Tibial nerve (tissue), 4 donors: ENCODE measurements around the gene WTAP. TPM values are rescaled to one million over a fixed set of nuclear protein-coding genes. Genes with fewer than 3 reads are reported as not detected.

ENCODE experiments used
- DNase-seq, 2 donors: peaks; one replicate each; pipeline ENCODE4 v3.0.0-alpha.2; 2019; ENCODE audit warnings: low spot score in 2 of 2
- H3K27ac ChIP-seq, 4 donors: fragments of 200-600 bp; sonication (generic) in 3 of 4; one replicate each; pipeline ENCODE4 v1.5.1; 2017 to 2019; ENCODE audit warnings: mild to moderate bottlenecking in 1 of 4
- H3K27me3 ChIP-seq, 2 donors: fragments of 200-600 bp; sonication (generic) in 1 of 2; one replicate each; pipeline versions ENCODE4 v1.5.1 to v1.6.0; 2017 to 2019
- H3K36me3 ChIP-seq, 3 donors: fragments of 200-600 bp; sonication (generic); one replicate each; pipeline ENCODE4 v1.5.1; 2018 to 2019
- H3K4me1 ChIP-seq, 4 donors: fragments of 200-600 bp; sonication (generic) in 3 of 4; one replicate each; pipeline ENCODE4 v1.5.1; 2017 to 2019
- H3K4me3 ChIP-seq, 4 donors: fragments of 200-600 bp; sonication (generic) in 3 of 4; one replicate each; pipeline ENCODE4 v1.5.1; 2017 to 2019; ENCODE audit warnings: mild to moderate bottlenecking in 1 of 4, moderate library complexity in 1 of 4
- H3K9me3 ChIP-seq, 4 donors: fragments of 200-600 bp; sonication (generic) in 3 of 4; one replicate each; pipeline ENCODE4 v1.5.1; 2017 to 2019
- EP300 ChIP-seq, 2 donors: sonication (generic); formaldehyde crosslinking; IDR thresholded peaks; one replicate each; pipeline ENCODE4 v1.6.1; 2017; ENCODE audit warnings: antibody characterized with exemption in 2 of 2, mild to moderate bottlenecking in 1 of 2
- POLR2A ChIP-seq, 2 donors: fragments of 450-650 bp; IDR thresholded peaks; one replicate each; pipeline ENCODE4 v1.6.1; 2017; ENCODE audit warnings: antibody characterized with exemption in 2 of 2, mild to moderate bottlenecking in 2 of 2, moderate library complexity in 2 of 2
- WGBS, 2 donors: methylation state at CpG; one replicate each; pipeline ENCODE4 v1.1.5; 2018; 5-methylcytosine and 5-hydroxymethylcytosine counted together
- total RNA-seq, 4 donors: library from RNA; depleted of rRNA; stranded (reverse); fragments of >200 nt; gene quantifications; one replicate each; pipeline ENCODE4 v1.1.0, GENCODE V29; 2016
- TF ChIP-seq, protein P1 (sequence below), 5 experiments: fragments of 200-600 bp in 3 of 5; fragments of 450-650 bp in 2 of 5; sonication (generic) in 3 of 5; IDR thresholded peaks; one replicate each; pipeline ENCODE4 v1.5.1; 2016 to 2019; ENCODE audit warnings: antibody characterized with exemption in 5 of 5, mild to moderate bottlenecking in 3 of 5, moderate library complexity in 2 of 5

The WTAP gene
- total RNA-seq, 4 donors from 2014 or later, result 69.3 to 81.4 (median 78.0) TPM

DNA sequence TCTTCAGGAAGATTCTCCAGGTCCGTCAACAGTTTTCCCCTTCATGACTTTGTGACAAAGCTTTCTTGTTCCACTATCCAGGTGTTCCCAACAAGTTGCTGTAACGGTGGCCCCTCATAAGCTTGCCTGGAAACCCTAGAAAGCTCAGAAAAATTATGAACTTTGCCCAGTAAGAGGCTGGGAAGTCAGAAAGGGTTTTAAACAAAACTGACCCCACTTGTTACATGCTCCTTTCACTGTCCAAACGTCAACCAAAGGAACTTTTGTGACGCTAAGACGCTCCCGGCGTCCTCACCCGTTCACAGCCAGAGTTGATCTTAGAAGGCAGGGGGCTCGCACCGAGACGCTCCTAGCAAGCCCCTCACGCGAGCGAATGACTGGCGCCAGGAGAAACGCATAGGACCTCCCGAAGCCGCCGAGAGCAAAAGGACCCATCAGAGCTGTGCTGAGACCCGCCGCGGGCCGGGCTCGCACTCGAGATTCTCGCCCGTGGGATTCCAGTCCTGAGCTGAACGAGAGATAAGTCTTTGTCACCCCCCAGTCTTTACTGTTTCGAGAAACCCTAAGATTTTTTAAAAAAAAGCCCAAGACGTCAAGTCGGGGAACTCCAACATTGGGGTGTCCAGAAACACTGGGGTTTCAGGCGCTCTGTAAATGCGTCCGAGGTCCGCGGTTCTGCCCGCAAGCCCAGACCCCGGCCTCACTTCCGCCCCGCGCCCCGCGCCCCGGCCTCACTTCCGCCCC is 34.0 kb downstream of the WTAP start:
- TF ChIP-seq POLR2A (IDR thresholded peaks at IDR 0.05) (no peak), EP300 (IDR thresholded peaks at IDR 0.05) (no peak)
- TF ChIP-seq, protein P1, sequence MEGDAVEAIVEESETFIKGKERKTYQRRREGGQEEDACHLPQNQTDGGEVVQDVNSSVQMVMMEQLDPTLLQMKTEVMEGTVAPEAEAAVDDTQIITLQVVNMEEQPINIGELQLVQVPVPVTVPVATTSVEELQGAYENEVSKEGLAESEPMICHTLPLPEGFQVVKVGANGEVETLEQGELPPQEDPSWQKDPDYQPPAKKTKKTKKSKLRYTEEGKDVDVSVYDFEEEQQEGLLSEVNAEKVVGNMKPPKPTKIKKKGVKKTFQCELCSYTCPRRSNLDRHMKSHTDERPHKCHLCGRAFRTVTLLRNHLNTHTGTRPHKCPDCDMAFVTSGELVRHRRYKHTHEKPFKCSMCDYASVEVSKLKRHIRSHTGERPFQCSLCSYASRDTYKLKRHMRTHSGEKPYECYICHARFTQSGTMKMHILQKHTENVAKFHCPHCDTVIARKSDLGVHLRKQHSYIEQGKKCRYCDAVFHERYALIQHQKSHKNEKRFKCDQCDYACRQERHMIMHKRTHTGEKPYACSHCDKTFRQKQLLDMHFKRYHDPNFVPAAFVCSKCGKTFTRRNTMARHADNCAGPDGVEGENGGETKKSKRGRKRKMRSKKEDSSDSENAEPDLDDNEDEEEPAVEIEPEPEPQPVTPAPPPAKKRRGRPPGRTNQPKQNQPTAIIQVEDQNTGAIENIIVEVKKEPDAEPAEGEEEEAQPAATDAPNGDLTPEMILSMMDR (IDR thresholded peaks at IDR 0.05), result no peak
- no peaks in the 10 kb centered on the region for H3K27me3 ChIP-seq
- H3K27ac ChIP-seq, result peak overlapping the region; percentile 97 to 99 (median 98)
- peaks cover 0 to 32% (median 0%) of the 10 kb centered on the region in 3 donors for H3K36me3 ChIP-seq
- no peaks in the 10 kb centered on the region for H3K9me3 ChIP-seq
- peak overlapping the region; percentile 69 to 99 (median 84) for H3K4me3 ChIP-seq
- 9 to 23% methylated on average over 34 to 36 of the region's 45 CpGs for WGBS, 2 donors
- H3K4me1 ChIP-seq, result peaks cover 0 to 23% (median 17%) of the 10 kb centered on the region in 4 donors
- peak in 1 of 2 donors; percentile 17 for DNase-seq

DNA sequence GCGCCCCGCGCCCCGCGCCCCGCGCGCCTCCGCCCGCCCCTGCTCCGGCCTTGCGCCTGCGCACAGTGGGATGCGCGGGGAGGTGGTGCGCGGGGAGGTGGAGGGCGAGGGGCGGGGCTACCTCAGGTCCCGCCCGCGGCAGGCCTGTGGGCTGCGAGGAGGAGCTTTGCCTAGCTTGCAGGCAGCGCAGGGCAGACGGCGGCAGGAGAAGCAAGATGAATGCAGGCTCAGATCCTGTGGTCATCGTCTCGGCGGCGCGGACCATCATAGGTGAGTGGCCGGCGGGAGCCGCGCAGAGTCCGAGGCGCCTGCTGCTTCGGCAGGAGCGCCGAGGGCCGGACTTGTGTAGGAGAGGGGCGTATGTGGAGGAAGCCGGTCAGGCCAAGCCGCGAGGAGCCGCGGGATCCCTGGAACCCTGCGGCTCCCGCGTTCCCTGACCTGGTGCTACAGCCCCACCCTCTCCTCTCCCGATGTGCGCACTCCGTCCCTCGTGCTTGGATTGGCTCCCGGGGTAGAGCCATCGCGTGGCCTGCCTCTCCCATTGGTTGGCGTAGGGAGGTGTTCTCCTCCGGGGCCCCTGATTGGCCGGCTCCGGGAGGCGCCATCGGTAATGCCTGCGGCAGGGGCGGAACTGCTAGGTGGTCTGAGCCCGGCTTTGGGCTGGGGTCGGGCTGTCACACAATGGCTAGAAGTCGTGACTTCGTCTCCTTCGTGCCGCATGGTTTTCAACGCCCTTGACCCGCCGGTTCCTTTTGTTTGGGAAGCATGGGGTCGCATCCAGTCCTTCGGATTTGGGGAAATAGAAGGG is 34.8 kb downstream of the WTAP start, which contains the start of gene ACAT2:
TSS of gene ACAT2 (plus strand) at position 173 of the 808 bp plus-strand sequence. CDS start at position 216, 43 bp downstream.
- H3K4me1 ChIP-seq, result peaks cover 0 to 23% (median 17%) of the 10 kb centered on the region in 4 donors
- DNase-seq, result peak; percentile 92 to 93
- peak; percentile 81 to 95 for TF ChIP-seq EP300 (IDR thresholded peaks at IDR 0.05)
- TF ChIP-seq POLR2A (IDR thresholded peaks at IDR 0.05), result peak; percentile 45 to 81
- TF ChIP-seq, protein P1 (IDR thresholded peaks at IDR 0.05), result peak in 2 of 5 experiments; percentile 54 to 61
- H3K36me3 ChIP-seq, result peaks cover 0 to 32% (median 0%) of the 10 kb centered on the region in 3 donors
- no peaks in the 10 kb centered on the region for H3K27me3 ChIP-seq
- no peaks in the 10 kb centered on the region for H3K9me3 ChIP-seq
- H3K27ac ChIP-seq, result peak within 1 kb of the TSS; percentile 97 to 99 (median 98)
- WGBS, 2 donors, result 1% methylated on average over 20 to 42 of the region's 76 CpGs
- peak within 1 kb of the TSS; percentile 69 to 99 (median 84) for H3K4me3 ChIP-seq

DNA sequence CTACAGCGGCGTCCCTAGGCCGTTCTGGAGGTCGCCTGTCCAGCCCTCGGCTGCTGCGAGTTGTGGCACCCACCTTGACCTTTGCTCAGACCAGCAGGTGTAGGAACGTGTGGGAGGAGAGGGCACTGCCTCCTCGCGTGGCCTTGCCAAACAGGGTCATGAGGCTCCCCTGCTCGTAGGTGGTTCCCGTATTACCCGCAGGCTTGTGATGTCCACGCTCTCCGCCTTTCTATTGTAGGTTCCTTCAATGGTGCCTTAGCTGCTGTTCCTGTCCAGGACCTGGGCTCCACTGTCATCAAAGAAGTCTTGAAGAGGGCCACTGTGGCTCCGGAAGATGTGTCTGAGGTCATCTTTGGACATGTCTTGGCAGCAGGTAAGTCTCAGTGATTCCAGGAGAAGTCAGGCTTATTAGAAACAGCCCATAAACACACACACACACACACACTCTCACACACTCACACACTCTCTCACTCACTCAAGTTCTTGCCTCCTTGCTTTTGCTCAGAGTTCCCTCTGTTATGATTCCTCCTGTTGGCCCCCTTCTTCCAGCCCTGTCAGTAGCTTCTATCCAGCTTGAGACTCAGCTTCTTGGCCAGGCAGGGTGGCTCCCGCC is 35.5 kb downstream of the WTAP start:
- H3K4me3 ChIP-seq, result peak overlapping the region; percentile 69 to 99 (median 84)
- DNase-seq, result peak in 1 of 2 donors; percentile 12
- peaks cover 0 to 34% (median 0%) of the 10 kb centered on the region in 3 donors for H3K36me3 ChIP-seq
- no peaks in the 10 kb centered on the region for H3K27me3 ChIP-seq
- TF ChIP-seq POLR2A (IDR thresholded peaks at IDR 0.05), result no peak
- TF ChIP-seq, protein P1 (IDR thresholded peaks at IDR 0.05), result no peak
- TF ChIP-seq EP300 (IDR thresholded peaks at IDR 0.05), result no peak
- H3K9me3 ChIP-seq, result no peaks in the 10 kb centered on the region
- 14 to 39% methylated on average over 5 to 16 of the region's 16 CpGs for WGBS, 2 donors
- H3K4me1 ChIP-seq, result peaks cover 0 to 23% (median 17%) of the 10 kb centered on the region in 4 donors
- H3K27ac ChIP-seq, result peak overlapping the region; percentile 97 to 99 (median 98)

DNA sequence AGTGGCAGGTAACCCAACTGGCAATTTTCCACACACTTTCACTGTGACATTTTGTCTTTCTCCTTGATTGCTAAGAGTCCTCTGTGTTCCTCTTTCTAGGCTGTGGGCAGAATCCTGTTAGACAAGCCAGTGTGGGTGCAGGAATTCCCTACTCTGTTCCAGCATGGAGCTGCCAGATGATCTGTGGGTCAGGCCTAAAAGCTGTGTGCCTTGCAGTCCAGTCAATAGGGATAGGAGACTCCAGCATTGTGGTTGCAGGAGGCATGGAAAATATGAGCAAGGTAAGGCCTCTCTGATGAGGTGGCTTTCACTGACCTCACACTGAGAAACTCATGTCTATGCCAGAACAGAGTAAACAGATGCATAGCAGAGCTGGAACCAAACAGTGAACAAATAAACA is 39.6 kb downstream of the WTAP start:
- peaks cover 0 to 64% (median 0%) of the 10 kb centered on the region in 3 donors for H3K36me3 ChIP-seq
- no peak for DNase-seq
- peaks cover 0 to 10% (median 8%) of the 10 kb centered on the region in 4 donors for H3K4me1 ChIP-seq
- no peak for TF ChIP-seq EP300 (IDR thresholded peaks at IDR 0.05)
- no peak for TF ChIP-seq POLR2A (IDR thresholded peaks at IDR 0.05)
- TF ChIP-seq, protein P1 (IDR thresholded peaks at IDR 0.05), result no peak
- H3K27me3 ChIP-seq, result no peaks in the 10 kb centered on the region
- no peak overlapping the region for H3K4me3 ChIP-seq
- H3K27ac ChIP-seq, result peak overlapping the region in 1 of 4 donors; percentile 20
- H3K9me3 ChIP-seq, result no peaks in the 10 kb centered on the region
